Measurements from ENCODE around the gene ASNSD1. TPM values are rescaled to one million over a fixed set of nuclear protein-coding genes. Genes with fewer than 3 reads are reported as not detected.

Gene ASNSD1
- total and polyA plus RNA-seq, 2 of the 8 experiments (the other 6 are each of a cell fraction or from before 2014, with no cell fraction given): 14.1 to 44.8 TPM

GRCh38 chr2:189673661-189674373 is 12.6 kb downstream of the ASNSD1 start:
- H3K9ac ChIP-seq (replicated peaks in 1 of 4; ENCODE audit: extremely low read depth in 1 of 4, low read depth in 3 of 4, low read length in 3 of 4): peak overlapping the region in 2 of 4 experiments; percentile 9 to 91; a peak in 3 of 7 replicates
- peaks cover 0 to 2% of the 10 kb centered on the region in 2 experiments for H4K20me1 ChIP-seq (replicated peaks in 1 of 2; ENCODE audit: control insufficient read depth in 1 of 2, insufficient read depth in 2 of 2, low read length in 2 of 2)
- WGBS, 2 experiments (ENCODE audit: extremely low coverage in 1 of 2, insufficient coverage in 1 of 2, insufficient read length in 1 of 2, insufficient replicate concordance in 2 of 2, low coverage in 1 of 2, low lambda C conversion rate in 2 of 2, missing lambda C conversion rate in 1 of 2): 58% methylated on average over 12 of the region's 12 CpGs; no CpG with 5 or more reads in 1 of the 2 experiments

More at GRCh38 chr2:189673661-189674373, 12.6 kb downstream of the ASNSD1 start:
- Histone ChIP-seq H3K4me3 (ENCODE audit: extremely low read depth in 1 of 4, insufficient read depth in 2 of 4, low read depth in 3 of 4, low read length in 4 of 4) (peak overlapping the region in 3 of 4 experiments; percentile 26 to 72 (median 39); a peak in 6 of 8 replicates), H3K56ac (replicated peaks; ENCODE audit: insufficient read length, low read depth, low read length) (no peak overlapping the region), H2AFZ (ENCODE audit: low read length) (no peak overlapping the region), H2BK120ac (replicated peaks; ENCODE audit: low read depth, low read length) (no peak overlapping the region), H2BK5ac (ENCODE audit: low read depth, low read length) (no peak overlapping the region), H3K79me1 (ENCODE audit: low read depth, low read length) (no peaks in the 10 kb centered on the region), H3K23ac (ENCODE audit: insufficient read length) (no peak overlapping the region), H2BK20ac (ENCODE audit: low read length) (no peak overlapping the region), H3K23me2 (ENCODE audit: low read depth, low read length) (peaks cover 4% of the 10 kb centered on the region), H3K4me2 (ENCODE audit: insufficient read depth in 1 of 2, low read depth in 2 of 2, low read length in 2 of 2) (peak overlapping the region; percentile 87 to 89), H3K79me2 (ENCODE audit: control insufficient read depth in 1 of 2, insufficient read depth in 2 of 2, low read length in 2 of 2) (no peaks in the 10 kb centered on the region), H2BK15ac (ENCODE audit: low read length) (no peak overlapping the region), H2AK5ac (ENCODE audit: low read depth, low read length) (no peak overlapping the region), H3K27ac (ENCODE audit: low read depth, low read length) (no peak overlapping the region), H3K9me3 (ENCODE audit: insufficient read depth in 2 of 2, low read depth in 1 of 2, low read length in 1 of 2) (0 out of 4 replicates have a peak, but pooled peaks cover 0 to 2% of the 10 kb centered on the region in 2 experiments), H3K18ac (ENCODE audit: extremely low read depth, low read length) (no peak overlapping the region), H4K91ac (replicated peaks; ENCODE audit: insufficient read length, low read length) (no peak overlapping the region), H3K36me3 (ENCODE audit: control insufficient read depth in 2 of 4, insufficient read depth in 4 of 4, low read length in 3 of 4) (peaks cover 0 to 17% (median 6%) of the 10 kb centered on the region in 4 experiments; a peak in 5 of 8 replicates), H3K27me3 (replicated peaks in 1 of 4; ENCODE audit: control insufficient read depth in 3 of 4, extremely low read depth in 1 of 4, insufficient read depth in 3 of 4, low read length in 3 of 4) (no peaks in the 10 kb centered on the region; a peak in 1 of 7 replicates), H3K4me1 (replicated peaks in 1 of 4; ENCODE audit: control insufficient read depth in 3 of 4, insufficient read depth in 4 of 4, low read length in 3 of 4) (peaks cover 0 to 4% (median 0%) of the 10 kb centered on the region in 4 experiments; a peak in 3 of 7 replicates), H4K5ac (ENCODE audit: insufficient read length, low read depth, low read length) (no peak overlapping the region), H3K4ac (replicated peaks; ENCODE audit: insufficient read length, low read depth, low read length) (no peak overlapping the region), H3K14ac (ENCODE audit: insufficient read length) (no peak overlapping the region), H2BK12ac (ENCODE audit: low read depth, low read length) (no peak overlapping the region), H4K8ac (ENCODE audit: extremely low read depth, insufficient read depth, low read length) (no peak overlapping the region)
- POLR2A ChIA-PET (ENCODE audit: partially characterized antibody): interaction anchor here (0.9 kb wide), 2 partner anchors 10 to 12 kb away, joined by 3 to 4 read pairs; no protein-coding TSS in a partner anchor
- DNase-seq (ENCODE audit: low read depth in 1 of 2, low spot score in 2 of 2): no peak
- no peak for FAIRE-seq
- CTCF ChIA-PET (ENCODE audit: partially characterized antibody): interaction anchor here (0.9 to 8.8 kb wide), 10 partner anchors 10 to 121 kb away, joined by 3 to 82 read pairs (median 4); partner anchors contain the start of gene ASNSD1
